GM12873 (cell line): ENCODE results near the gene LDHAL6B.

Experiments used
- TF ChIP-seq, protein P1 (sequence below): IDR thresholded peaks from 2 replicates; pipeline ENCODE4 v1.5.1; 2012; ENCODE audit warnings: low read depth, mild to moderate bottlenecking, moderate library complexity, low read length, control low read depth; ENCODE audit not compliant: insufficient read depth; ENCODE audit errors: missing control alignments

The LDHAL6B gene

DNA sequence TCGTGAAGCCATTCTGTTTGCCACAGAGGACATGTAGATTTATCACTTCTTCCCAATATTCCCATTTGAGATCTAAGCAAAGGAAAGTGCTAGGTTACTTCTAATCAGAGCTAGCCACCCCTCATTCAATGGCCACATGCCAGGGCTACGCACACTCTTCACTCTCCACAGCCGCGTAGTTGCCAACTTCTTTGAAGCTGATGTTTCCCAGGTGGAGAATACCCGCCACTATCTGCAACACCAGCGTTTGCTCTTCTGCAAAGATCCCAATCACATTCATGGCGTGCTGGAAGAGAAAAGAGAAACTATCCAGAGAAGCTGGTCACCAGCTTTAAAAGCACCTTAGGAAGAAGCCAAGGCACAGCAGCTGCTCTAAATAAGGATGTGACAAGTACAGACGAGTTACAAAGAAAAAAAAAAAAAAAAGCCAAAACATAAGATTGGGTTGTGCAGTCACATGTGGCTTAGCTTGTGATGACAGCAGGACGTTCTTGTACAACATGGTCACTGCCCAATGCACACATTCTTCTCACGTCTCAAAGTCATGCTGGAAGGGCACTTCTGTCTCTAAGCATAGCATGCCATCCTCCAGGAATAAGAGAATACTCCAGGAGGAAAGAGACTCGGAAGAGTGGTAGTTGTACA is 16.4 kb downstream of the LDHAL6B start:
- TF ChIP-seq, protein P1, sequence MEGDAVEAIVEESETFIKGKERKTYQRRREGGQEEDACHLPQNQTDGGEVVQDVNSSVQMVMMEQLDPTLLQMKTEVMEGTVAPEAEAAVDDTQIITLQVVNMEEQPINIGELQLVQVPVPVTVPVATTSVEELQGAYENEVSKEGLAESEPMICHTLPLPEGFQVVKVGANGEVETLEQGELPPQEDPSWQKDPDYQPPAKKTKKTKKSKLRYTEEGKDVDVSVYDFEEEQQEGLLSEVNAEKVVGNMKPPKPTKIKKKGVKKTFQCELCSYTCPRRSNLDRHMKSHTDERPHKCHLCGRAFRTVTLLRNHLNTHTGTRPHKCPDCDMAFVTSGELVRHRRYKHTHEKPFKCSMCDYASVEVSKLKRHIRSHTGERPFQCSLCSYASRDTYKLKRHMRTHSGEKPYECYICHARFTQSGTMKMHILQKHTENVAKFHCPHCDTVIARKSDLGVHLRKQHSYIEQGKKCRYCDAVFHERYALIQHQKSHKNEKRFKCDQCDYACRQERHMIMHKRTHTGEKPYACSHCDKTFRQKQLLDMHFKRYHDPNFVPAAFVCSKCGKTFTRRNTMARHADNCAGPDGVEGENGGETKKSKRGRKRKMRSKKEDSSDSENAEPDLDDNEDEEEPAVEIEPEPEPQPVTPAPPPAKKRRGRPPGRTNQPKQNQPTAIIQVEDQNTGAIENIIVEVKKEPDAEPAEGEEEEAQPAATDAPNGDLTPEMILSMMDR, result no peak

DNA sequence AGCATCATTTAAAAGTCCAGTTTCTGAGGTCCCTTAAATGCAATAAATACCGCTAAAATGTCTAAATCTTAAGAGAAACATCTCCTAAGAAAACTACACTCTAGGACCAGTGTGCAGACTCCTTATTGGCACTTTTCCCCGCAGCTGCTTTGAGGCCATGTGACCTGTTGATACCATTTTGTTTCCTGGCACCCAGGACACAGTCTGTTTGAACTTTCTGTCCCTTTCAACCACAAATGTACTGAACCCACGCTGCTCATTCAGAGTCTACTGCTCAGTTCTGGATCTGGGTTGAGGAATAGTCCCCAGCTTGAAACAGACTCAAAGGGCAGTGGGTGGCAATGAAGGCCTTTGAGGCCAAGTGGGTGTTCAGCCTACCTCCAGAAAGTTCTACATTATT is 17.1 kb downstream of the LDHAL6B start:
- TF ChIP-seq, protein P1, result no peak

DNA sequence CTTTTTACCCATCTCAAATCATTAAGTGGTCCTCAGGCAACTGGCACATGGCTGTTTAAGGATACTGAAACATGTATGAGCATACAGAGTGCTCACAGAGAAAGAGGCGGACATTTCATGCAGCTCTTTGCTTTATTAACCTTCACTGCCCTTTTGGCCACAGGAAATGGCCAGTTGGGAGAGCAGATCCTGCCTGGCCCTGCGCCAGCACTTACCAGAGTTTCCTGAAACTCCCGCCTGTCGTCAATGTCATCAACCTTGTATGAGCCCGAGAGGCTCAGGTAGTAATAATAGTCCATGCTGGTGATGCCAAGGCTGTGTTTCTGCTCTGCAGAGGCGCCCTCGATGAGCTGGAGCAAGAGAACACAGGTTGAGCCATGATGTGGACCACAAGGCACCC is 17.8 kb downstream of the LDHAL6B start:
- TF ChIP-seq, protein P1, result no peak

DNA sequence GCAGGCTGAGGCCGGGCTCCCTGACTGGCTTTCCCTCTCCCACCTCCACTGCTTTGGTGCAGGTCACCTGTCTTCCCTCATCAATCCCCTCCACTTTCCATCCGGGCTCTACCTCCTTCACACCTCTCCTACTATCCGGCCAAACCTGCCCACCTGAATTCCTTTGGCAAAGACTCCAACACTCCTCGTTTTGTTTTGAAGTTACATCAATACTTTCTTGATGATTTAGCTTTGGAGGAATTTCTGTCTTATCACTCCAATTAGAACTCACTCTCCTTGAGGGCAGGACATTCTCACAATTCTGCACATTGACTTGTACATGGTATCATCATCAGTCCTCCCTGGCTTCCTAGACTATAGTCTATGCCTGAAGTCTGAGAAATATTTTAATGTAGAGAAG is 20.4 kb downstream of the LDHAL6B start:
- TF ChIP-seq, protein P1, result no peak

DNA sequence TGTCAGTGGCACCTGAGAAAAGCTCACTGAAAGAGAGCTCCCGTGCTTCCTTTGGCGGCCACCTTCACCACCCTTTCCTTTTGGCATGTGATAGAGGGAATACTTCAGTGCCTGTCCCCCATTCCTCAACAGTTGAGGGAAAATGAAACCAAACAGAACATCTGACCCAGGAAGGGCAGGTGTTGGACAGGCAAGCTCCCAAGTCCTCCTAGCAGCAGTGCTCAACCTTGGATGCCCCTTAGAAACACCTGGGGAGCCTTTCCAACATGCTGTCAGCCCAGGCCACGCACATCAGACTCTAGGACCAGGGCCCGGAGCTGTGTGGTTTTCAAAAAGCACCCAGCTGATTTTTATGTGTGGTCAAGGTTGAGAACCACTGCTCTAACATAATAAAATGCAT is 22.4 kb downstream of the LDHAL6B start:
- TF ChIP-seq, protein P1, result no peak

DNA sequence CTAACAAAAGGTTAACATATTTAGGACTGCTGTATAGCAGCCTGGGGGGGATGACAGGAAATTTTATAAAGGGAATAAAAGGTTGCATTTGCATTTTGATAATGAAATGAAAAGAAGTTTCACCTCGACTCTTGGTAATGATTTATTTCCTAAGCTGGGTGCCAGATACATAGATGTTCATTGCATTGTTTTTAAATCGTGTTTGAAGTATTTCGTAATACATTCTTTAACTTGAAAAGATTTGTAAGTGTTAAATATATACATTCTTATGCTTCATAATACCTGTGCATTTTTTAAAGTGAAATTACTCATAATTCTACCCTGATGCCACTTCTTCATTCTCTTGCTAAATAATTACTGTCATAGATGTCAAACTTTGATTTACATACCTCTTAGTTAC is 22.8 kb downstream of the LDHAL6B start:
- TF ChIP-seq, protein P1, result no peak

DNA sequence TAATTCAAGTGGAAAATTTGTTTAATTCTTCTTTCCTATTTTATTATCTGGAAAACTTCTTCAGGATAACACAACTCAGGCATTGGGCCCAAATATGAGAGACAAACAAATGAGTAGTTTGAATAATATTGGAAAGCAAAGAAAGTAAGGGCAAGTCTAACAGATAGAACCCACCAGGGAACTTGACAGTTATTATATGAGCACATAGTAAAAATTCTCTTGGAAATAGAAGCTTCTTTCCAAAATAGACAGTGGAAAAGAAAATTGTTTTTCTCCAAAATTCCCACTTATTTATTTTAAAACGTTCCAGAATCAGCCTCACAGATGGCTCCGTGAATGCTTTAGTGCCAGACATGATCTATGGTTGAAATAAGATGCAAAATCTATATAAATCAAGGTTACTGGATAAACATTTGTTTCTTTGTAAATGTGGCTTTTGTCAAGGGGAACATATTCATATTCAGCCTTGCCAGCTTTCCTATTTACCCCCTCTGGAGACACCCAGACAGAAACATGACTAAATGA is 23.9 kb downstream of the LDHAL6B start:
- TF ChIP-seq, protein P1, result no peak
